K562 (cell line): Measurements from ENCODE around the gene FOS. TPM values are rescaled to one million over a fixed set of nuclear protein-coding genes. Genes with fewer than 3 reads are reported as not detected.

Experiments
- ATAC-seq: fragments of 200-7000 bp; cut with Tn5 transposase; 3 replicates; pipeline ENCODE4 v1.9.1; 2020; ENCODE audit warnings: moderate library complexity
- BruUV-seq: library from RNA; stranded (reverse); fragments of 400-500 nt; replicated peaks from 2 replicates; lab custom pipeline; 2021; lab: Mats Ljungman, UMichigan
- CTCF ChIA-PET: fragments of 300-600 bp; formaldehyde crosslinking; extraction: SDS; loops from one replicate; lab custom pipeline; 2021; ENCODE audit warnings: low intra/inter-chr PET ratio; lab: Yijun Ruan, JAX
- POLR2A ChIA-PET: fragments of 300-600, 350-650 bp; sonication (Branson Sonifier 250); formaldehyde crosslinking; extraction: SDS; loops from one replicate; lab custom pipeline; 2021; ENCODE audit warnings: antibody characterized with exemption, inconsistent platforms; lab: Yijun Ruan, JAX
- DNase-seq, 4 experiments: peaks; one replicate each; pipeline versions ENCODE4 v3.0.0 to v3.0.0-alpha.2; 2011 to 2018; ENCODE audit warnings: low spot score in 3 of 4, mixed read lengths in 3 of 4; ENCODE audit errors: extremely low read depth in 1 of 4
- FAIRE-seq: peaks from 2 replicates; lab custom pipeline; 2011; peaks lifted over from hg19 to GRCh38; lab: Jason Lieb, UNC
- H2AFZ ChIP-seq: 2 replicates; pipeline ENCODE4 v1.6.0; 2011; ENCODE audit warnings: low read depth, low read length, control low read depth, inconsistent platforms
- H3K27ac ChIP-seq: fragments of 200-600 bp; 3 replicates; pipeline ENCODE4 v1.8.0; 2011; ENCODE audit warnings: low read depth, mild to moderate bottlenecking, control low read depth, inconsistent platforms, low read length, moderate library complexity, mixed read lengths; ENCODE audit errors: extremely low read depth
- H3K27me3 ChIP-seq, 2 experiments: fragments of 300-600 bp in 1 of 2; 2 replicates in 1 of 2; 3 replicates in 1 of 2; pipeline versions ENCODE4 v1.6.0 to v1.8.0; 2011; ENCODE audit warnings: inconsistent platforms in 2 of 2, low read length in 2 of 2, mild to moderate bottlenecking in 1 of 2, mixed read lengths in 1 of 2, moderate library complexity in 1 of 2; ENCODE audit not compliant: control insufficient read depth in 2 of 2, insufficient read depth in 2 of 2
- H3K36me3 ChIP-seq: fragments of 300-600 bp; 3 replicates; pipeline ENCODE4 v1.8.0; 2011; ENCODE audit warnings: mild to moderate bottlenecking, low read length, inconsistent platforms; ENCODE audit not compliant: control insufficient read depth, insufficient read depth
- H3K4me1 ChIP-seq, 2 experiments: fragments of 200-600 bp in 1 of 2; replicated peaks in 1 of 2; 2 replicates in 1 of 2; 3 replicates in 1 of 2; pipeline versions ENCODE4 v1.5.1 to v1.8.0; 2011; ENCODE audit warnings: inconsistent platforms in 2 of 2, low read length in 2 of 2, mild to moderate bottlenecking in 1 of 2, mixed read lengths in 1 of 2, moderate library complexity in 1 of 2; ENCODE audit not compliant: control insufficient read depth in 2 of 2, insufficient read depth in 2 of 2
- H3K4me2 ChIP-seq: 2 replicates; pipeline ENCODE4 v1.6.1; 2011; ENCODE audit warnings: low read length, control low read depth, inconsistent platforms, mixed read lengths; ENCODE audit not compliant: insufficient read depth
- H3K4me3 ChIP-seq: fragments of 200-600 bp; sonication (generic), shearing (Covaris generic); 2 replicates; pipeline ENCODE4 v1.5.1; 2016; ENCODE audit warnings: control low read depth, inconsistent platforms
- H3K79me2 ChIP-seq: fragments of 200-600 bp; 3 replicates; pipeline ENCODE4 v1.8.0; 2011; ENCODE audit warnings: low read length, inconsistent platforms; ENCODE audit not compliant: control insufficient read depth, insufficient read depth
- H3K9ac ChIP-seq, 2 experiments: 2 replicates each; pipeline versions ENCODE4 v1.6.0 to v1.6.1; 2011; ENCODE audit warnings: low read depth in 2 of 2, low read length in 2 of 2, control low read depth in 1 of 2, inconsistent platforms in 1 of 2, mild to moderate bottlenecking in 1 of 2, mixed read lengths in 1 of 2; ENCODE audit not compliant: insufficient read depth in 1 of 2
- H3K9me1 ChIP-seq: one replicate; pipeline ENCODE4 v1.6.0; 2011; ENCODE audit warnings: inconsistent platforms, mild to moderate bottlenecking, low read length, moderate library complexity; ENCODE audit not compliant: control insufficient read depth, insufficient read depth
- H3K9me3 ChIP-seq: replicated peaks from 2 replicates; pipeline ENCODE4 v1.5.1; 2011; ENCODE audit warnings: low read depth, low read length, inconsistent platforms; ENCODE audit not compliant: control insufficient read depth, insufficient read depth
- H4K20me1 ChIP-seq: replicated peaks from 2 replicates; pipeline ENCODE4 v1.6.1; 2011; ENCODE audit warnings: low read length, inconsistent platforms, mixed read lengths; ENCODE audit not compliant: control insufficient read depth, insufficient read depth
- HOXB6 ChIP-seq: fragments of 250-450 bp; sonication (Bioruptor Pico); IDR thresholded peaks from 2 replicates; pipeline ENCODE4 v1.5.1; 2022; ENCODE audit warnings: mild to moderate bottlenecking, borderline replicate concordance
- IRF9 ChIP-seq: fragments of 450-650 bp; IDR thresholded peaks from 2 replicates; pipeline ENCODE4 v1.6.1; 2016; ENCODE audit warnings: missing biosample characterization, missing genetic modification characterization
- KDM1A ChIP-seq, 2 experiments: fragments of 450-650 bp; IDR thresholded peaks; 2 replicates each; pipeline ENCODE4 v1.6.1; 2016; ENCODE audit warnings: mild to moderate bottlenecking in 2 of 2
- NFYB ChIP-seq: IDR thresholded peaks from 2 replicates; pipeline ENCODE4 v1.6.1; 2011; ENCODE audit warnings: mild to moderate bottlenecking, moderate library complexity; ENCODE audit not compliant: insufficient read length; ENCODE audit errors: extremely low read depth
- RUNX1 ChIP-seq: sonication (generic); IDR thresholded peaks from 2 replicates; pipeline ENCODE4 v1.6.1; 2016; ENCODE audit warnings: antibody characterized with exemption, low read depth
- SAFB2 ChIP-seq: fragments of 200-400 bp; formaldehyde crosslinking; IDR thresholded peaks from 2 replicates; pipeline ENCODE4 v1.6.1; 2018; ENCODE audit warnings: borderline replicate concordance, low read length, low read depth, moderate library complexity; ENCODE audit not compliant: severe bottlenecking
- TCF7L2 ChIP-seq: fragments of 150-350 bp; IDR thresholded peaks from 2 replicates; pipeline ENCODE4 v1.6.1; 2016; ENCODE audit warnings: low read depth, mild to moderate bottlenecking, low read length, moderate library complexity
- TFE3 ChIP-seq: fragments of 450-650 bp; formaldehyde crosslinking; IDR thresholded peaks from 2 replicates; pipeline ENCODE4 v1.4.0; 2020; ENCODE audit warnings: mild to moderate bottlenecking, mixed read lengths
- XRCC5 ChIP-seq: fragments of 200-400 bp; formaldehyde crosslinking; IDR thresholded peaks from 2 replicates; pipeline ENCODE4 v1.6.1; 2017; ENCODE audit warnings: low read depth, mild to moderate bottlenecking, low read length
- WGBS: fragments of 100-300 bp; shearing (Covaris generic); methylation state at CpG from one replicate; pipeline ENCODE4 v1.1.6; 2016; ENCODE audit warnings: low coverage, mixed read lengths; ENCODE audit not compliant: insufficient coverage; ENCODE audit errors: missing lambda C conversion rate; 5-methylcytosine and 5-hydroxymethylcytosine counted together
- in situ Hi-C: fragments of 300-500 bp; cut with MboI; formaldehyde crosslinking; loops from 4 replicates; pipeline ENCODE4 v1.15.0; 2018; ENCODE audit warnings: inconsistent platforms, mixed read lengths
- intact Hi-C: fragments of 100-400 bp; cut with micrococcal nuclease; formaldehyde crosslinking; loops from 2 replicates; pipeline ENCODE4 v1.14.2; 2022
- polyA plus RNA-seq, 8 experiments: library from polyadenylated mRNA; depleted of rRNA in 4 of 8; stranded (reverse) in 5 of 8; unstranded in 3 of 8; fragments of >200 nt; fragmentation: Nextera tagmentation in 2 of 8; fragmentation: Illumina TruSeq in 1 of 8; extraction: Ambion mirVana in 2 of 8; extraction: Trizol in 1 of 8; gene quantifications; 2 replicates each; pipeline versions ENCODE4 v1.2.1 to v1.2.3, GENCODE V29; 2011 to 2014; ENCODE audit warnings: inconsistent platforms in 1 of 8, missing spikeins in 1 of 8
- total RNA-seq, 7 experiments: library from RNA; depleted of rRNA in 6 of 7; stranded (reverse); fragments of >200 nt in 6 of 7; fragmentation: Illumina TruSeq in 2 of 7; extraction: Trizol in 2 of 7; gene quantifications; 2 replicates each; pipeline versions ENCODE4 v1.2.1 to v1.2.3, GENCODE V29; 2011 to 2021; ENCODE audit warnings: low replicate concordance in 1 of 7
- TF ChIP-seq, protein P1 (sequence below): sonication (generic); formaldehyde crosslinking; IDR thresholded peaks from 2 replicates; pipeline ENCODE4 v1.8.0; 2022; ENCODE audit warnings: mild to moderate bottlenecking, missing genetic modification reagents
- TF ChIP-seq, protein P2 (sequence below): fragments of 450-650 bp; IDR thresholded peaks from 2 replicates; pipeline ENCODE4 v1.6.1; 2014; ENCODE audit warnings: low read depth, mild to moderate bottlenecking, moderate library complexity, borderline replicate concordance

The FOS gene
- total and polyA plus RNA-seq, 9 of the 15 experiments (the other 6 are each of a cell fraction or from before 2014, with no cell fraction given): 0.54 to 13.8 (median 8.9) TPM

GRCh38 chr14:75230140-75230792 lies 48.4 kb upstream of the FOS start (continued):
- no peak for TF ChIP-seq HOXB6 (CRISPR knock-in tag)
- peak; percentile 12 for TF ChIP-seq NFYB
- TF ChIP-seq, protein P1, sequence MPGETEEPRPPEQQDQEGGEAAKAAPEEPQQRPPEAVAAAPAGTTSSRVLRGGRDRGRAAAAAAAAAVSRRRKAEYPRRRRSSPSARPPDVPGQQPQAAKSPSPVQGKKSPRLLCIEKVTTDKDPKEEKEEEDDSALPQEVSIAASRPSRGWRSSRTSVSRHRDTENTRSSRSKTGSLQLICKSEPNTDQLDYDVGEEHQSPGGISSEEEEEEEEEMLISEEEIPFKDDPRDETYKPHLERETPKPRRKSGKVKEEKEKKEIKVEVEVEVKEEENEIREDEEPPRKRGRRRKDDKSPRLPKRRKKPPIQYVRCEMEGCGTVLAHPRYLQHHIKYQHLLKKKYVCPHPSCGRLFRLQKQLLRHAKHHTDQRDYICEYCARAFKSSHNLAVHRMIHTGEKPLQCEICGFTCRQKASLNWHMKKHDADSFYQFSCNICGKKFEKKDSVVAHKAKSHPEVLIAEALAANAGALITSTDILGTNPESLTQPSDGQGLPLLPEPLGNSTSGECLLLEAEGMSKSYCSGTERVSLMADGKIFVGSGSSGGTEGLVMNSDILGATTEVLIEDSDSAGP: no peak
- no peak for TF ChIP-seq RUNX1
- no peak for TF ChIP-seq SAFB2
- TF ChIP-seq XRCC5: no peak

GRCh38 chr14:75231320-75231719 lies 47.3 kb upstream of the FOS start:
- CTCF ChIA-PET: no interaction called here
- intact Hi-C loops: loop anchor here (5.0 kb wide), 1 partner anchor 66 kb away; no protein-coding TSS in a partner anchor
- no TSS peak for BruUV-seq
- Histone ChIP-seq H3K27ac (no peak overlapping the region), H4K20me1 (no peaks in the 10 kb centered on the region), H3K27me3 (no peaks in the 10 kb centered on the region), H3K9me3 (no peaks in the 10 kb centered on the region), H3K9me1 (peaks cover 3% of the 10 kb centered on the region), H2AFZ (no peak overlapping the region), H3K4me2 (no peak overlapping the region), H3K36me3 (no peaks in the 10 kb centered on the region), H3K9ac (no peak overlapping the region), H3K4me3 (no peak overlapping the region), H3K79me2 (no peaks in the 10 kb centered on the region), H3K4me1 (peaks cover 16 to 25% of the 10 kb centered on the region in 2 experiments; a peak in 4 of 5 replicates)
- WGBS: 90% methylated on average over 1 of the region's 2 CpGs
- no peak for ATAC-seq
- POLR2A ChIA-PET: interaction anchor here (0.7 kb wide), 1 partner anchor 54 kb away, joined by 3 read pairs; no protein-coding TSS in a partner anchor
- TF ChIP-seq KDM1A (IDR thresholded peaks at IDR 0.05) (peak in 1 of 2 experiments; percentile 89; a peak in 2 of 4 replicates), IRF9 (tag) (no peak), TCF7L2 (no peak), TFE3 (CRISPR knock-in tag) (no peak)
- TF ChIP-seq, protein P2, sequence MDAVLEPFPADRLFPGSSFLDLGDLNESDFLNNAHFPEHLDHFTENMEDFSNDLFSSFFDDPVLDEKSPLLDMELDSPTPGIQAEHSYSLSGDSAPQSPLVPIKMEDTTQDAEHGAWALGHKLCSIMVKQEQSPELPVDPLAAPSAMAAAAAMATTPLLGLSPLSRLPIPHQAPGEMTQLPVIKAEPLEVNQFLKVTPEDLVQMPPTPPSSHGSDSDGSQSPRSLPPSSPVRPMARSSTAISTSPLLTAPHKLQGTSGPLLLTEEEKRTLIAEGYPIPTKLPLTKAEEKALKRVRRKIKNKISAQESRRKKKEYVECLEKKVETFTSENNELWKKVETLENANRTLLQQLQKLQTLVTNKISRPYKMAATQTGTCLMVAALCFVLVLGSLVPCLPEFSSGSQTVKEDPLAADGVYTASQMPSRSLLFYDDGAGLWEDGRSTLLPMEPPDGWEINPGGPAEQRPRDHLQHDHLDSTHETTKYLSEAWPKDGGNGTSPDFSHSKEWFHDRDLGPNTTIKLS: no peak
- DNase-seq: no peak
- no peak for FAIRE-seq
- in situ Hi-C loops: no loop called here
